ENCODE measurements around the gene ENKUR.

DNA sequence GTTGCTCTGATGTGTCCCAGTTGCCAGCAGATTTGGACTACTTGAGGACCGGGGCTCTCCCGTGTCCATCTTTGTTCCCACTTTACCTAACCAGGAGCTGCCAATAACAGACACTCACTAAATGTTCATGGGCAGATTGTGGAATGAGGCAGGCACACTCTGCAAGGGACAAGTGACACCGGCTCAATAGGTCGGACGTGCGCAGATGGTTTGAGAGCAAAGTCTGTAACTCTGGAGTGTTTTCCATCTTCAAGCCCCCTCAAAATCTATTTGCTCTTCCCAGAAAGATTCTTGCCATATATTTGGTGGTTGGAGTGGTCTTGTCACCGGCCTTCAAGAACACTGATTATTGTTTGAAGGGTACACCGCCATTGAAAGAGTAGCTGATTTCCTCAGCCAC is 47.7 kb upstream of the ENKUR start:
- TF ChIP-seq, protein P1, sequence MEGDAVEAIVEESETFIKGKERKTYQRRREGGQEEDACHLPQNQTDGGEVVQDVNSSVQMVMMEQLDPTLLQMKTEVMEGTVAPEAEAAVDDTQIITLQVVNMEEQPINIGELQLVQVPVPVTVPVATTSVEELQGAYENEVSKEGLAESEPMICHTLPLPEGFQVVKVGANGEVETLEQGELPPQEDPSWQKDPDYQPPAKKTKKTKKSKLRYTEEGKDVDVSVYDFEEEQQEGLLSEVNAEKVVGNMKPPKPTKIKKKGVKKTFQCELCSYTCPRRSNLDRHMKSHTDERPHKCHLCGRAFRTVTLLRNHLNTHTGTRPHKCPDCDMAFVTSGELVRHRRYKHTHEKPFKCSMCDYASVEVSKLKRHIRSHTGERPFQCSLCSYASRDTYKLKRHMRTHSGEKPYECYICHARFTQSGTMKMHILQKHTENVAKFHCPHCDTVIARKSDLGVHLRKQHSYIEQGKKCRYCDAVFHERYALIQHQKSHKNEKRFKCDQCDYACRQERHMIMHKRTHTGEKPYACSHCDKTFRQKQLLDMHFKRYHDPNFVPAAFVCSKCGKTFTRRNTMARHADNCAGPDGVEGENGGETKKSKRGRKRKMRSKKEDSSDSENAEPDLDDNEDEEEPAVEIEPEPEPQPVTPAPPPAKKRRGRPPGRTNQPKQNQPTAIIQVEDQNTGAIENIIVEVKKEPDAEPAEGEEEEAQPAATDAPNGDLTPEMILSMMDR (IDR thresholded peaks at IDR 0.05) = no peak
- no peak for TF ChIP-seq POLR2A (IDR thresholded peaks at IDR 0.05)

Data from thyroid gland (tissue), 4 donors.